ENCODE measurements around the gene EXOC1L.

Gene EXOC1L, protein sequence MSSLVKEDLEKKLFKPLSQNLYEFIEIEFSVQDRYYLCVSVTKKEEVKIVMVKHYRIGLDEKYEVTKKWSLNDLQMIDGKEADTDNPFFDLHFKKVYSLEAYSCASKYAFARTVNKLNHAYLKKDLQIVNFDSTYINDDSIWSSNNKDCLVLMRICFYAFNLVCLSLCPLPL

DNA sequence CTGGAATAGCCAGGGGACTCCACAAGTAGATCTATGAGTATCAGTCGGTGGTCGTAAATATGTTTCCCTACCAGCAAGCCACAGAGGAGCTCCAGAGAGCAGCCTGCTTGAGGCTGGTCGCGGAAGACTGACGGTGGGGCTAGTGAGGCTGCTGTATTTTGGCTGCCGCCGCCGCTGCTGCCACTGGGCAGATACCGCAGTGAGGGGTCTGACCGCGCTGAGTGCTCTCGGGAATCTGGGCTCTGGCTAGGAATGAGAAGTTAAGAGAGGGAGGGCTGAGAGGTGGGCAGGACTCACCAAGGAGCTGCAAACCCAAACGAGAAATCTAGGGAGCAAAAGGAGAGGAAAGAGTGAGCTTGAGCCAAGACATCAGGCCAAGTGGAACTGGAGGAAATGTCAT lies at the start of gene EXOC1L:
Gene EXOC1L (plus strand): TSS at position 157 of the 400 bp plus-strand sequence. CDS start 237 bp downstream, at position 394.
- DNase-seq (ENCODE audit: low spot score), result no peak

GRCh38 chr4:55770662-55771061 lies 48.9 kb upstream of the EXOC1L start:
- DNase-seq (ENCODE audit: low spot score), result no peak

DNA sequence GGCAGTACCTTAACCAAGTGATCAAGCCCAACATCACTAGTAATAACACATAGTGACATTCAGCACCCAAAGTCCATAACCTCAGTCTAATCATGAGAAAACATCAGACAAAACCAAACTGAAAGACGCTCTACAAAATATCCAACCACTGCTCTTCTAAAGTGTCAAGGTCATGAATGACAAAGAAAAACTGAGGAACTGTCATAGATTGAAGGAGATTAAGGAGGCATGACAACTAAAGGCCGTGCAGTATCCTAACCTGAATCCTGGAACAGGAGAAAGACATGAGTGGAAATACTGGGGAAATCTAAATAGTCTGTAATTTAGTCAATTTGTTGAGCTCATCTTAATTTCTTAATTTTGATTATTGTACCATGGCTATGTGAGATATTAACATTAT lies 38.2 kb upstream of the EXOC1L start:
- no peak for DNase-seq (ENCODE audit: low spot score)

DNA sequence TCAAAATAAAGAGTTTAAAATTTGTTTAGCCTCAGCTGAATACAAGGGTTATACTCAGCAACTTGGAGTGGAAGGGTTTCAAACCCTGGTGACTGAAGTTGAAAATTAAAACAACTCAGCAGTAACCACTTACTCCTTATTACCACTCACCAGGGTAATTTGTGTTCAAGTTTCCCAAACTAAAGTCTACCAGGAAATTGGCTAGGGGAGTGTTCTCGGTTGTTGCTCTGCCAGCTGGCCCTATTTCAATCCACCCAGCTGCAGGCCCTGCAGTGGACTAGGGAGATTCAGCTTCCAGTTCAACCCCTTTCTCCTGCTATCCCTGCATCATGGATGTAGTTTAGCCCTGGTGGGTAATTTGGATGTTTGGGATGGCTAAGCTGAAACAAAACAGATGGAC lies 37.8 kb upstream of the EXOC1L start:
- no peak for DNase-seq (ENCODE audit: low spot score)

DNA sequence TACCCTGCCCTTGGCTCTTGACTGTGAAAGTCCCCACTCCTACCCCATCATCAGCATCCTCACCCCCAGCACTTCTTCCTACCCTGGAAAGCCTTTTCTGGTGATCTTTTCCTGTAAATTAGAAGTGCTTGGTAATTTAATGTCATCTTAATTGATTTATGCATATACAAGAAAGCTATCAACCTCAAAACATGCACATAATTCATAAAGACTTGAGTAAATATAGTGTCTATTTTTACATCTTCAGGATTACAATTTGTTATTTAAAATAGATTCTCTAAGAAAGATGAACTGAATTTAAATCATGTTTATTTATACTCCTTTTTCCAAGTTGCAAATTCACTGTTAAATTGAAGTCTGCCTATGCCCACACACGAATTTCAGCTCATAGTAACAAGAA lies 36.0 kb upstream of the EXOC1L start:
- no peak for DNase-seq (ENCODE audit: low spot score)

- DNase-seq (ENCODE audit: low spot score), result no peak
Observed at GRCh38 chr4:55784747-55785146, 34.8 kb upstream of the EXOC1L start.

DNA sequence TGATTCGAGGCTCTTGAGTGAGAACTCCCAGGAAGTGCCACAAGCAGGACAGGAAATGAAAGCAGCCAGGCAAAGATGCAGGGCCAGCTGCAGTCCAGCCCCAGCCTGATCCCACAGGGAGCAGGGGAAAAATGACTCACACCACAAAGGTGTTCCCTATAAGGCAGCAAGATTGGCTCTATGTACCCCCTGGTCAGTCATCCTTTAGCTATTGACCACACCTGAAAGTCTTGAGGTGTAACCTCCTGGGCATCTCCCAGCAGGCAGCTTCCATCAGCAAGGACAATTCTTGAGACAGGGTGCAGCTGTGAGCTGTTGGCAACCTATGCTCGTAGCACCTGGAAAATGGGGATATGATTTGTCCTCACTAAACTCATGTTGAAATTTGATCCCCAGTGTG lies 27.9 kb upstream of the EXOC1L start:
- DNase-seq (ENCODE audit: low spot score), result no peak

DNA sequence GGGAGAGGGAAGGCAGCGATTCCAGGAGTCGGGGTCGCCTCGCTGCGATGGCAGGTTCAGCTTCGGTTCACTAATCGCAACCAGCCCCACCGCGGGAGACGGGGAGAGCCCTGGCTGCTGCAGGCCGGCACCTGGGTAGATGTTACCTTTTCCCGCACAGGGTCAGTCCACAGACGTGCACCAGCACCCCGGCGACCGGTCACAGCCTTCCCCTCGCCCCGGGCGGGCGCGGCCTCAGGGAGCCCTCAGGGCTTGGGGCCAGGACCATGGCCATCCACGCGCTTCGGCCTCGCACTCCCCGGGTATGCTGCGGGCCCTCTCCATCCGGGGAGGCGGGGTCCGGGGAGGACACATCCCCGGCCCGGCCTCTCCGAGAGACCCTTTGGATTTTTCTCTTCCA lies 26.1 kb upstream of the EXOC1L start:
- DNase-seq (ENCODE audit: low spot score), result no peak

- no peak for DNase-seq (ENCODE audit: low spot score)
Observed at GRCh38 chr4:55794053-55794452, 25.5 kb upstream of the EXOC1L start.

GRCh38 chr4:55795341-55795740 lies 24.2 kb upstream of the EXOC1L start:
- no peak for DNase-seq (ENCODE audit: low spot score)

DNA sequence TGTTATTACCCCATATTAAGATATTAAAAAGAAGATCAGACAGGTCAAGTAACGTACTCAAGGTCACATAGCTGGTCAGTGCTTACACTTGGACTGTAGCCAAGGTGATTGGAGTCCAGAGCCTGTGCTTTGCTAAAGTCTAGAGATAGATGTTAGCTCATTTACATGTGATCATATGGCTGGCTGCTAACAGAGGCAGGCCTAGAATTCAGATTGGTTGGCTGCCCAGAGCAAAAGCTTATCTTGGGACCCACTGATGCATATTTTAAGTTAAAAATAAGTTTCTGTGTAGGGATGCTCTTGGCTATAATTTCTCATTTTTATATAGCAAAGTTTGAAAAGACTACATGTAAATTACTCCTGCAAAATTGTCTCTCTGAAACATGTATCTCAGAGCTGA lies 18.1 kb upstream of the EXOC1L start:
- DNase-seq (ENCODE audit: low spot score), result no peak

DNA sequence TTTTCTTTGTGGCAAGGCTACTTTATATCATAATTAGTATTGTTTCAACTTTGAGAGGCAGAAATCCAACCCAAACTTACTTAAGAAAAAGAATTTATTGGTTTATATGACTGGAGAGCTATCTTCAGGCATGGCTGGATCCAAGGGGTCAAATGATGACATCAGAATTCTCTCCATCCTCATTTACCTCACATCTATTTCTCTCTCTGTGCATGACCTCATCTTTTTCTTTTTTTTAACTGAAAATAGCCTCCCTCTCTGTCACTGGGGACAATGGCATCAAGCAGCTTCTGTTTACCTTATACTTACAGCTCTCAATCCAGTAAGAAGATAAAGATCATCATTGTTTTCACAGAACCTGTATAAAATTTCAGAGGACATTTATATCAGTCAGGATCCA lies 12.0 kb upstream of the EXOC1L start:
- DNase-seq (ENCODE audit: low spot score), result no peak

DNA sequence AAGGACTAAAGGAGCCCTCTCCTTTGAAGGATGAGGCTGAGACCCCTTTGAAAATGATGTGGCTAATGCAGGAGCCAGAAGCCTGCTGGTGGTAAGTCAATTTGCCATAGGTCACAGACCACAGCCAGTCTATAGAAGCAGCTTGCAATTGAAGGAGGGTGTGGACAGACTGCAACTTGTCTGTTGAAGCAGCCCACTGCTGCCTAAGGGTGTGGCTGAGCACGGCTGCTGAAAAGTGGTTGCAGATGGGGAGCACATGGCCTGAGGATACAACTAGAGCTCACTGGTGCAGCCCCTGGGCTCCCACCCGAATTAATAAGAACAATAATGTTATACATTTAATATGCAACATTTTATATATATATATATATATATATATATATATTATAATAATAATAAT lies 11.4 kb upstream of the EXOC1L start:
- DNase-seq (ENCODE audit: low spot score), result no peak

DNA sequence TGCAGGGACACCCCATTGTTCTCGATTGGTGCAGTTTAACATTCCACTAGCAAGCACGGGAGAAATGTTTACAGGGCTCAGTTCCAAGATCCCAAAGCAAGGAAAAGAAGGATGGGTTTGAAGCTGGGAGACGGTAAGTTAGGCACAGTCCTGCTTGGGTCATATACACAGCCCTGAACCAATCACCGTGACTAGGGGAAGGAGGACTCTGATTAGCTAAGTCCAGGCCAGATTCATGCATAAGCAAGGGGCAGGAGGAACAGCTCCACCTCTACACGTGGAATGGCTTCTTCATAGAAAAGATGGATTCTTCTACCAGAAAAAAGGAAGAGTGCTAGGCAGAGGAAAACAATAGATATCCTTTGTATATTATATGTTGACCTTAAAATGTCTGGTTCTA lies 11.0 kb upstream of the EXOC1L start:
- DNase-seq (ENCODE audit: low spot score), result no peak

- DNase-seq (ENCODE audit: low spot score), result no peak
Observed at GRCh38 chr4:55817691-55818090, 1.9 kb upstream of the EXOC1L start.

DNA sequence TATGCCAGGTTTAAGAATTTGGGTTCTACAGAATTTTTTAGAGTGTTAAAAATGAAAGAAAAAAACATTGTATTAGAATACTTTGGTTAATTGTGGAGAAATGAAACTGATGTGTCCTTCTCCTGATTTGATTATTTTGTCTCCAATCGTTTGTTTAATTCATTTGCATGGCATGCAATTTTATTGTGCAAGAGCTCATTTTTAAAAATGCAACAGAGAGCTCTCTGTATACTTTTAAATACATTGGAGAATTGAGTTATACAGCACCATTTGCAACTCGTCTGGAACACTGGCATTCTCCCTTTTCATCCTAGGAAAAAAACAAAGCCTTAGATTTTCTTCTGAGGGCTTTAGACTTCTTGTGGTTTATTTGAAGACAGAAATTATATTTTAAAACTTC lies 689 bp downstream of the EXOC1L start:
- DNase-seq (ENCODE audit: low spot score), result no peak

DNA sequence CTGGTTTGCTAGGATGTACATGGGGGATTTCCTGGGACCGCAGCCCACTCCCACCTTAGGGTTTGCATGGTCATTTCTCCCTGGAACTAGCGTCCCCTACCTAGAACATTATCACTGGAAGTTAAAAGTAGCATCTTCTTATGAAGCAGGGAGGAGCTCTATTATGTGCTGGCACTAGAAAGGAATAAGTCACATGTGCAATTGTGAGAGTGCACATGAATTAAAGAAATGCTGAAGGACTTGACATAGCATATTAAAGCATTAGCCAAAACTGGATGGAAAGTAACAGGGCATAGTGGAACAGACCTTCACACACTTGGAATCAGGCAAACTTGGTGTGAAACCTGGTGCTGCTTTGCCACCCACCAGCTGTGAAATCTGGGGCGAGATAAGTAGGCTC lies 2.7 kb downstream of the EXOC1L start:
- DNase-seq (ENCODE audit: low spot score), result no peak

DNA sequence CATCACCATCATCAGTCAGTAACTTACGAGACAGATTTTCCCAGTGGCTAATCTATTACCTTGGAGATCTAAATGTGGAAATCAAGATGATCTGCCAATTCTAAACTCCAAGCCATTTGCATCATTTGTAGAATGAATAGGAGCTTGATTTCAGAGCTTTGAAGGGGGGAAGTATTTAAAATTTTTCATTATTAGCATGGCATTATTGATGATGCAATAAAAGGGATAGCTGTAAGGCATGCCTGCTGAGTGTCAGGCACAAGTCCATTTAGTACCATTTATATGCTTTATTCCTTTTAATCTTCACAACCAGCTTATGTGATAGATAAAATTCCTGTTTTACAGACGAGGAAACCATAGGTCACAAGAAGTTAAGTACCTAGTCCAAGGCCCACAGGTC lies 5.3 kb downstream of the EXOC1L start:
- DNase-seq (ENCODE audit: low spot score), result no peak

- no peak for DNase-seq (ENCODE audit: low spot score)
Observed at GRCh38 chr4:55826986-55827385, 7.4 kb downstream of the EXOC1L start.

DNA sequence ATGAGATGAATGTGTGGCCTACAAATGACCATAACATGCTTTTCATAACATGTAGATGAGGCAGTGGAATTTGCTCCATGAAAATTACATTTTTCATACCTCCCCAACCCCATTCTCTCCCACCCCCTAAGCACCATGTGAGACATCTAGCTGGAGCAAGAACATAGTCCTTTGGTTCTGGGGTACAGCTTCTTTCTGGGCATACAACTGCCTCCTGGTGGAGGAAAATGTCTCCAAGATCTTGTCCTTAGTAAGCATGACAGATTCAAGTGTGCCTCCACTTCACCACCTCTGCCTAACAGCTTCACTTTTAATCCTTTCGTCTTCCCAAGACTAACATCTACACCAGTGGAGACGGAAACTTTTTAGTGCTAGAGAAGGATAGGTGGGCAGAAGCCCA lies 8.0 kb downstream of the EXOC1L start:
- DNase-seq (ENCODE audit: low spot score), result no peak

- no peak for DNase-seq (ENCODE audit: low spot score)
Observed at GRCh38 chr4:55830048-55830447, 10.5 kb downstream of the EXOC1L start.

DNA sequence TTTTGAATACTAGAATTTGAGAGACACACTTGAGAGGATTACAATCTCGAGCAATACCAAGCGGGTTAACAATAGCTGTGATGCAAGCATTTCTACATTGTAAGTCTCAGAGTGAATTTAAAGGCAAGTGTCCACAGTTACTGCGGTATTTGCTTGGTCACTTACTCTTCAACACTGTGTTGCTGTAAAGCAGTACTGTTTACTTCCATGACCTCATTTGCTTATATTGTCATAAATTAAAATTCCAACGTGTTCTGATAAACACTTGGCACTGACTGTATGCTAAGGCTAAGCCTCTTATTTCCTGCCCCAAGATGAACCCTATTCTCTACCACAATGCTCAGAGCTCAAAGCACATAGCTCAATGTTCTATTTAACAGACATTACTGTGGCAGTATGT lies 11.1 kb downstream of the EXOC1L start:
- DNase-seq (ENCODE audit: low spot score), result no peak

GRCh38 chr4:55834086-55834795 lies 14.7 kb downstream of the EXOC1L start:
- DNase-seq (ENCODE audit: low spot score), result no peak

- no peak for DNase-seq (ENCODE audit: low spot score)
Observed at GRCh38 chr4:55837903-55838302, 18.3 kb downstream of the EXOC1L start.

Measured in CD4-positive, alpha-beta T cell treated with Interleukin-2 at 100 ng/mL for 4 hours (primary cell).